ENCODE results near the gene MTA3.
"Not testable (repeated sequence)": the region's sequence is repeated elsewhere in the genome, so short reads cannot be mapped to it uniquely, and the experiment has no call there.

The MTA3 gene

DNA sequence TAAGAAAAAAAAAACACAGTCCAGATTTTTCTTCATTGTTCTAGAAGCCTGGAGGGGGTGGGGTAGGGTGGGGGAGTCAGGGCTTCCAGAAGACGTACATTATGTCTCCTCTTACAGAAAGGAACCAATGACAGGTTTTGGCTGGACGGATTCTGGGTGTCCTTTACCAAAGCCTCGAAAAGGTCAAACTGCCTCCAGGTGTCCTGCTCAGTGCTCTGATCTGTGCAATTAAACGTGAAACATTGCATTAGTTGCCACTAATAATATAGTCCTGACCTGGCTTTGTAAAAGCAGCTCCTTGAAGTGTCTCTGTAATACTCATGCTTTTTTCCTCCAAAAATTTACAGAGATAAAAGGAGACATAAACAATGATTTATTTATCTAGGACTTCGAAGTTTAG, 11.1 kb upstream of the MTA3 start:
- TF ChIP-seq GATA1 (IDR thresholded peaks at IDR 0.05; ENCODE audit: low read depth, low read length) (no peak), POLR2A (IDR thresholded peaks at IDR 0.05; ENCODE audit: low read length) (no peak)
- no peak for DNase-seq

GRCh38 chr2:42558827-42559226, 9.6 kb upstream of the MTA3 start:
- TF ChIP-seq GATA1 (IDR thresholded peaks at IDR 0.05; ENCODE audit: low read depth, low read length) (no peak), POLR2A (IDR thresholded peaks at IDR 0.05; ENCODE audit: low read length) (no peak)
- peak; percentile 8 to 32 for DNase-seq

DNA sequence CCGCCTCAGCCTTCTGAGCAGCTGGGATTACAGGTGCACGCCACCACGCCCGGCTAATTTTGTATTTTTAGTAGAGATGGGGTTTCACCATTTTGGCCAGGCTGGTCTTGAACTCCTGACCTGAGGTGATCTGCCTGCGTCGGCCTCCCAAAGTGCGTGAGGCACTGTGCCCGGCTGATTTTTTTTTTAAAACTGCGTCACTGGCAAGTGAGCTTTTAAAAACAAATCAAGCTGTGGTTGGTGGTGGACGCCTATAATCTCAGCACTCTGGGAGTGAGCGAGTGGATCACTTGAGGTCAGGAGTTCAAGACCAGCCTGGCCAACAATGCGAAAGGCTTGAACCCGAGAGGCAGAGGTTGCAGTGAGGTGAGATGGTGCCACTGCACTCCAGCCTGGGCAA, 8.3 kb upstream of the MTA3 start:
- not testable (repeated sequence) for DNase-seq

- DNase-seq, result no peak
- TF ChIP-seq POLR2A (IDR thresholded peaks at IDR 0.05; ENCODE audit: low read length) (no peak), GATA1 (IDR thresholded peaks at IDR 0.05; ENCODE audit: low read depth, low read length) (no peak)
These were observed 7.5 kb upstream of the MTA3 start for GRCh38 chr2:42560899-42561298.

DNA sequence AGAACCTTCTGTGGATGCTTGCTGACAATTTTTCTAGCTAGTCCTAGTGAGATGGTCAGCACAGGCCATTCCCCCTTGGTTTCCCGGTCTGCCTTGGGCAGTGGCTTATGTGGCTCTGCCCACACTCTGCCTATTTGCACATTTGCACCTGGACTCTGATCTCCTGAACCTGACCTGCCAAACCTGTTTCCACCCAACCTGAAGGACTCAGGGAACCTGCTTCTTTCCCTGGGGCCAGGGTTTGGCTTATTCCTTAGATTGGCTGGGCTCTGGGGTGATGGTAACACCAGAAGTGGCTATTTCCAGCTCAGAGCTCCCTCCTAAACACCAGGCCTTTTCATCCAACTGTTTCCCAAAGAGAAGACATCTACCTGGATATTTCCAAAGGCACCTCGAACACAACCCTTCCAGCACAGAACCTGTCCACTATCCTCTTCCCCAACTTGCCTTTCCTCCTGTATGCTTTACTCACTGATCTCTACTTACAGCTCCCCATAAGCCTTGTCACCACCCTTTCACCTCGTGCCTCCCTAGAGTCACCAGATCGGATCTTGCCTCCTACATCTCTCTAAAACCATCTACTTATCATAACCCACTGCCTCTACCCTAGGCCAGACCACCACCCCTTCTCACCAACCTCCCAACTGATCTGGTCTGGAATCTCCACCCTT, 5.8 kb upstream of the MTA3 start:
- DNase-seq, result no peak
- TF ChIP-seq POLR2A (IDR thresholded peaks at IDR 0.05; ENCODE audit: low read length) (no peak), GATA1 (IDR thresholded peaks at IDR 0.05; ENCODE audit: low read depth, low read length) (no peak)

DNA sequence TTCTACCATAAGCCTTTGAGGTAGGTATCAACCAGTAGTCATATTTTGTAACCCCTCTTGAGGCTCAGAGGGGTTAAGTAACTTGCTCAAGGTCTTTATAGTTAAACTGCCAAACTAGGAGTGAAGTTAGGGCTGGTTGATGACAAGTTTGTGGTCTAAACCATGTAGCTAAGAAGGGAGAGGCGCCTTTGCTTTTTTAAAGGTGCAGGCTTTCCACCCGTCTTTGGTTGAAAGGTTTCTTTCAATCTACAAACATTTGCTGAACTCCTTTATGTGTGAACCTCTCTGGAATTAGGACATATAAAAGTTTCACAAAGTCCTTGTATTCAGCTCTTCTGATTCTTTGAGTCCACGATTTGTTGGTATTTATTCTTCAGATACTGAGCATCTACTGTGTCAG, 2.4 kb upstream of the MTA3 start:
- no peak for TF ChIP-seq GATA1 (IDR thresholded peaks at IDR 0.05; ENCODE audit: low read depth, low read length)
- TF ChIP-seq POLR2A (IDR thresholded peaks at IDR 0.05; ENCODE audit: low read length), result no peak
- DNase-seq, result no peak

GRCh38 chr2:42566837-42567321, 1.6 kb upstream of the MTA3 start:
- TF ChIP-seq POLR2A (IDR thresholded peaks at IDR 0.05; ENCODE audit: low read length), result no peak
- TF ChIP-seq GATA1 (IDR thresholded peaks at IDR 0.05; ENCODE audit: low read depth, low read length), result no peak
- no peak for DNase-seq

GRCh38 chr2:42567364-42567763, 1.1 kb upstream of the MTA3 start:
- TF ChIP-seq POLR2A (IDR thresholded peaks at IDR 0.05; ENCODE audit: low read length) (no peak), GATA1 (IDR thresholded peaks at IDR 0.05; ENCODE audit: low read depth, low read length) (no peak)
- DNase-seq, result no peak

DNA sequence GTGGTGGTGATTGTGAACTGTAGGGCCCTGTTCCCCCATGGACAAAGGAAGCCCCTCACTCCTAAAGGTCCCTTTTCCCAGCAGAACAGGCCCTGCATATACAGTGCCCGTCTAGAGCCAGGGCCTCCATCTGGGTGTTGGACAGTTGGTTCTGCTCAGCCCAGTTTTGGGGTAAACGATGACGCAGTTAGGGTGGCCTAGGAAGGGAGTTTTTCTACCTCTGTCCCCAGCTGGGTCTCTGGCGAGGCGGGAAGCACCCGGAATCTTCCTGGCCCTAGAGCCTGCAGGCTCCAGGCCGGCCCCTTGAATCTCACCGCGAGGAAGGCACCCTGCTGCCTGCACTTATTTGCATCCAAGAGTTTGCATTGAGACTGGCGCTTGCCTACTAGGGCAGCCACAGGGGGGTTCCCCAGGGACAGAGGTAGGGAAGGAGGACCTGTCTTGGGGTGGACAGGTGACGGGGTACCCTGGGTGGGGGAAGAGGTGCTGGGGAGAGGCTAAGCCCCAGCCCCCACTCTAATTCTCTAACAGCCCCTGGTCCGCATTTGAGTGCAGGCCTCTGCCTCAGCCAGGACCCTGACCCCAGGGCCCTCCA, 529 bp upstream of the MTA3 start:
- TF ChIP-seq POLR2A (IDR thresholded peaks at IDR 0.05; ENCODE audit: low read length), result no peak
- TF ChIP-seq GATA1 (IDR thresholded peaks at IDR 0.05; ENCODE audit: low read depth, low read length), result no peak
- DNase-seq, result no peak

- DNase-seq, result peak; percentile 23 to 31
- TF ChIP-seq POLR2A (IDR thresholded peaks at IDR 0.05; ENCODE audit: low read length) (no peak), GATA1 (IDR thresholded peaks at IDR 0.05; ENCODE audit: low read depth, low read length) (no peak)
These were observed 782 bp downstream of the MTA3 start for GRCh38 chr2:42569116-42569711.

- TF ChIP-seq GATA1 (IDR thresholded peaks at IDR 0.05; ENCODE audit: low read depth, low read length) (no peak), POLR2A (IDR thresholded peaks at IDR 0.05; ENCODE audit: low read length) (no peak)
- no peak for DNase-seq
These were observed 1.5 kb downstream of the MTA3 start for GRCh38 chr2:42569883-42570282.

- TF ChIP-seq GATA1 (IDR thresholded peaks at IDR 0.05; ENCODE audit: low read depth, low read length) (no peak), POLR2A (IDR thresholded peaks at IDR 0.05; ENCODE audit: low read length) (no peak)
- no peak for DNase-seq
These were observed 4.1 kb downstream of the MTA3 start for GRCh38 chr2:42572297-42573081.

- DNase-seq, result no peak
- TF ChIP-seq GATA1 (IDR thresholded peaks at IDR 0.05; ENCODE audit: low read depth, low read length) (no peak), POLR2A (IDR thresholded peaks at IDR 0.05; ENCODE audit: low read length) (no peak)
These were observed 4.8 kb downstream of the MTA3 start for GRCh38 chr2:42573256-42573655.

GRCh38 chr2:42575458-42576064, 7.1 kb downstream of the MTA3 start:
- no peak for DNase-seq
- TF ChIP-seq POLR2A (IDR thresholded peaks at IDR 0.05; ENCODE audit: low read length), result no peak

Measured in erythroblast (primary cell).